Testis (tissue), 2 donors: ENCODE results near the gene FAM107A.

Experiments
- CTCF ChIP-seq, 3 experiments: fragments of 450-650 bp in 2 of 3; fragments of 200-600 bp in 1 of 3; sonication (generic) in 1 of 3; IDR thresholded peaks; one replicate each; pipeline ENCODE4 v1.5.1; 2016 to 2019; ENCODE audit warnings: antibody characterized with exemption in 3 of 3, mild to moderate bottlenecking in 2 of 3, moderate library complexity in 1 of 3
- POLR2A ChIP-seq: fragments of 450-650 bp; IDR thresholded peaks from one replicate; pipeline ENCODE4 v1.6.1; 2017; ENCODE audit warnings: antibody characterized with exemption, mild to moderate bottlenecking, moderate library complexity

- TF ChIP-seq CTCF (IDR thresholded peaks at IDR 0.05) (no peak), POLR2A (no peak)
Observed at GRCh38 chr3:58622892-58623291, 45.7 kb upstream of the FAM107A start.
